ENCODE data around the gene LY9.
A peak's percentile ranks its signal among the peaks of the same experiment; 100 is the strongest.

Gene LY9

GRCh38 chr1:160838888-160839287 lies 42.9 kb downstream of the LY9 start:
- DNase-seq = no peak

- no peak for DNase-seq
Observed at GRCh38 chr1:160839746-160840145, 43.8 kb downstream of the LY9 start.

DNA sequence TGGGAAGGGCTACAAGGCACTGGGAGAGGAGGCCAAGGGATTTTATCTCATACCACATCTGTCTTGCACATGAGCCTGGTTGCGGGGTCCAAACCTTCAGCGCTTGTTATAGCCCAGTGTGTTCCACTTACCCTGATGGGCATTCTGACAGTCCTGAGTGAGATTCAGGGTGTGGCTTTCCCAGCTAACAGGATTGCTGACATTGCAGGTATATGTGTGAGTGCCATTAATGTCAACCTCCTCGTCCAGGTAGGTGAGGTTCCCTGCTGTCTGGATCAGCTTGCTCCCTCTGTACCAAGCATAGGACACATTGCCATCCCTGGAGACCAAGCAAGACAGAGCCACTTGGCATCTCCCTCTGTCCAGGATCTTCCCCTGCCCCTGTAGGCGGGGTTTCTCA lies 45.1 kb downstream of the LY9 start:
- DNase-seq = no peak

- no peak for DNase-seq
Observed at GRCh38 chr1:160844447-160845232, 48.7 kb downstream of the LY9 start.

DNA sequence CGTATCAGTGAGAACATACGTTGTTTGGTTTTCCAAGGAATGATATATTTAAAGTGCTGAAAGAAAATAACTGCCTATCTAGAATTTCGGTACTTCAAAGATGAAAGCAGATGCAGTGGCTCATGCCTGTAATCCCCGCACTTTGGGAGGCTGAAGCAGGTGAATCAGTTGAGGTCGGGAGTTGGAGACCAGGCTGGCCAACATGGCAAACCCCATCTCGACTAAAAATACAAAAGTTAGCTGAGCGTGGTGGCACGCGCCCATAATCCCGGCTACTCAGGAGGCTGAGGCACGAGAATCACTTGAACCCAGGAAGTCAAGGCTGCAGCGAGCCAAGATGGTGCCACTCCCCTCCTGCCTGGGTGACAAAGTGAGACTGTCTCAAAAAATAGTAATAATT lies 50.3 kb downstream of the LY9 start:
- DNase-seq = no peak

DNA sequence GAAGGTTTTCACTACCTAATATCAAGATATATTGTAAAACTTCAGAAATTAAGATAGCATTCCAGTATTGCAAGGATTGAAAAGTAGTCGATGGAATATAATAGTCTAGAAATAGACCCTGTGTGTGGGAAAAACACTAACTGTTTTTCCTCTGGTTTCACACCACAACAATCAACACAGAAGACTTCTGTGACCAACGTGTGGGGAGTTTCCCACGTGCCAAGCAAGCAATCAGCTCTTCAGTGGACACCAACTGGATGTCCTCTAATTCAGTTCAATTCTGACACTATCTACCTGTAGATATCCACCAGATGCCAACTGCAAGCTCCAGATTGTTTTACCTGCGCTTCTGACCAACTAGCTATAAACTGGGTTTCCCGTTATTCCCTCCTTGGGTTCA lies 54.6 kb downstream of the LY9 start:
- DNase-seq = no peak

DNA sequence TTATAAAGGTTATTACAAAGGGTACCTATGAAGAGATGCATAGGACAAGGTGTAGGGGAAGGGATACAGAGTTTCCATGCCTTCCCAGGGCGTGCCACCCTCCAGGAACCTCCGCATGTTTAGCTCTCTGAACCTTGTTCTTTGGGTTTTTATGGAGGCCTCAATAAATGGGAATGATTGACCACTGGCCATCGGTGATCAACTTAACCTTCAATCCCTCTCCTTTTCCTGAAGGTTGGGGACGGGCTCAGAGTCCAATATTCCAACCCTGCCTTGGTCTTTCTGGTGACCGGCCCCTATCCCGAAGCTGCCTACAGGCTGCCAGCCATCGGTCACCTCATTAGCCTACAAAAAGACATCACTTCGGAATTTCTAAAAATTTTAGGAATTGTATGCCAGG lies 55.0 kb downstream of the LY9 start:
- DNase-seq = no peak

GRCh38 chr1:160853014-160853413 lies 57.0 kb downstream of the LY9 start:
- no peak for DNase-seq

GRCh38 chr1:160853754-160854153 lies 57.8 kb downstream of the LY9 start:
- no peak for DNase-seq

GRCh38 chr1:160855181-160855981 lies 59.4 kb downstream of the LY9 start:
- peak; percentile 47 for DNase-seq

DNA sequence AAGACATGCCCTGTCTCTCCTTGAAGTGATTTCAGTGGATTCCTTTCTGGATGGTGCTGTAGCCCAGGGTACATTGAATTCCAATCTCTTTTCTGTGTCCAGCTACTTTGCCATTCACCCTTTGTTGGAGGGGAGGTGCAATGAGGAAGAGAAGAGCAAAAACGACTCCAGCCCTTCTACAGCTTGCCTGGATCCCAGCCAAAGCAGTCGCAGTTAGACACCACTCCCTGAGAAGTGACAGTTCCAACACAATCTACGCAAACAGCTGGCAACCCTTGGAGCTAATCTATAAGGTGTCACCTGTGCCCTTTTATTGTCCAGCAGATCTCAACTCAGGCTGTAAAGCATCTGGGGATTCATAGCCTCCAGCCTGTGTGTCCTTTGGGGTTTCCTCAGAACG lies 62.1 kb downstream of the LY9 start:
- DNase-seq = no peak

GRCh38 chr1:160858507-160858906 lies 62.5 kb downstream of the LY9 start:
- no peak for DNase-seq

DNA sequence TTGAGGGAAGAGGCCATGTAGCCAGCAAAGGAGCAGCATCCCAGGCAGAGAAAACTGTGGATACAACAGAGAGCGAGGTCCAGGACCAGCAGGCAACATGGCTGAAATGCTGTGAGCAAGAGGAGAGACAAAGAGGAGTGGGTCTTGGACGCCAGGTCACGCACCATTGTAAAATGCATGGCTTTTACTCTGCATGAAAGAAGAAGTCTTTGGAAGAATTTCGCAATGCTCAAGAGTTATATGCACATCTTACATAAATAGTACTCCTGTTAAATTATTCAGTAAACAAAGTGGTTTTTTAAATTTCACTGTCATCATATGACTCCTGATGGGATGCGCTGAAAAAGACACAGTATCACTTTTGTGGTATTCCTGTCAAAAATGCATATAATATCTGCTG lies 63.2 kb downstream of the LY9 start:
- no peak for DNase-seq

DNA sequence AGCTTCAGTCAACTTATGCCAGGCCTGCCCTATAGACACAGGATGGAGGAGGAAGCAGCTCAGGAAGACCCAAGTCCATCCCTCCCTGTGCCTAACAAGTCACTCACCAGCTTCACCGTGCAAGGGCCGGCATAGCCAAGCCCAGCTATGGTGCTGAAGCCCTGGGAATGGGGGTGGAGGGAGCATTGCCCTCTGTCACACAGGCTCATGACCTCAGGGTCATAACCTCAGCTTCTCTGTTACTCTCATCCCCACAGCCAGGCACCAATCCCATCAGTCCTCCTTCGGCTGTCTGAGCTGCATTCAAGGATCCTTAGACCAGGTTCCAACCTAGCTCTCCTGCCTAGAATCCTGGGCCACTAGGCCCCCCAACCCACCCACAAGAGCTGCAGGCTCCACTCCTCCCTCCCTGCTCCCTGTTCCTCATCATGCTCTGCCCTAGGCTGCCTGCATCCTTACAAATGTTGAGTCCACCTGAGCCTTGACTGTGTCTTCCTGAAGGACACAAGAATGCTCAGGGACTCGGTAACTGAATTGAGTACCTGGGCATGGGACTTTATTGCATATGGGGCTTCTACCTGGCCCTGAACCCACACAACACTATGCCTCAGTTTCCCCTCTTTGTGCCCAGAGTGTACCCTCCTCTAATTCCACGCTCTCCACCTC lies 65.0 kb downstream of the LY9 start:
- no peak for DNase-seq

DNA sequence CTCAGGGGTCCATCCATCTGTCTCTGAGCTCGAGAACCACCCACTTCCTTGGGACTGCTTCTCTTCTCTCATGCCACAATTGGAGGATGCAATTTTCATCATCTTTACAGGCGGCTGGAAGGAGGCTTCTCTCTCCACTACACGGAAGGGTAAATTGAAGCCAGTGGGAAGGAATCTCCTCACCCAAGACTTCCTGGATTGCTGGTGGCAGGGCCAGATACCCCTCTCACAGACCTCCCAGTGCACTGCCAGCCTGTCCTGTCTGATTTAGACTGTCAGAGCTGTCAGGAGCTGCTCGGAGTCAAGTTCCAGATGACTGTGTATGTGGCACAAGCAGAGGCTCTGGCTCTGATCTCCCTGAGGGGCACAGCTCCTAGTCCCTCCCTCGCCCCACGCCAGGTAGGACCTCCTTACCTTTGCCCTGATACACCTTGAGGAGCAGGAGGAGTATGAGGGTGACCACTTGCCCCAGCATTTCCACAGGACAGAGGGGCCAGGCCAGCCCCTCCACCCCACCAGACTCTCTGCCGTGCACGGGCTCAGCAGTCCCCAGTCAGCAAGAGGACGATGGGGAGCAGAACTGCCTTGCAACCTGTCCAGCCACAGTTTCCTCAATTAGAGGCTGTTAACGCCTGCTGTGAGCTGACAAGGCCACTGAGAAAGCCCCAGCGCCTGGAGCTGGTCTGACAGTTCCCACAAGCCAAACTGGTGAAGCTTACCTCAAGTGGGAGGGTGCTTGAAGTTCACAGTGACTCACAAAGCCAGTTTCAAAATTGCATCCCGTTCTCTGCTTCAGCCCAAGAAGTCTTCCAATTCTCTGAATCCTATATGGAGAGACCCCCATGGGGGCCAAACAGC lies 66.5 kb downstream of the LY9 start, which contains the start of gene CD244:
Gene CD244 (minus strand): TSS at position 685 of the 858 bp plus-strand sequence. CDS start 210 bp downstream, at position 475.
- peak; percentile 95 for DNase-seq

GRCh38 chr1:160863061-160863773 lies 67.2 kb downstream of the LY9 start:
- no peak for DNase-seq

DNA sequence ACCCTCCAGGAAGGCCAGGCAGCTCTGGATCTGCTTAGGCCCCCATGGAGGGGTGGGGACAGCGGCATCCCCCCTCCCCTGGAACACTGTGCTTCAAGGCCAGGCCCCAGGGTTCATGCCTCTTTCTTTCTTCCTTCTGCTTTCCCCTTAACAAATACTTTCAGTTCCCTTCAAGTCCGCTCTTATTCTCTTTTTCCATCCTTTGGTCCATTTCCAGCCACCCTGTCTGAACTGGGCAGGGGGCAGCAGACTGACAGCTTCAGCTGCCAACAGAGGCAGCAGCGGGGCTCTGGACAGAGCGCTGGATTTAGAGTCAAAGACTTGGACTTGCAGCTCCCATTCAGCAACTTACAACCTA lies 67.8 kb downstream of the LY9 start:
- no peak for DNase-seq

DNA sequence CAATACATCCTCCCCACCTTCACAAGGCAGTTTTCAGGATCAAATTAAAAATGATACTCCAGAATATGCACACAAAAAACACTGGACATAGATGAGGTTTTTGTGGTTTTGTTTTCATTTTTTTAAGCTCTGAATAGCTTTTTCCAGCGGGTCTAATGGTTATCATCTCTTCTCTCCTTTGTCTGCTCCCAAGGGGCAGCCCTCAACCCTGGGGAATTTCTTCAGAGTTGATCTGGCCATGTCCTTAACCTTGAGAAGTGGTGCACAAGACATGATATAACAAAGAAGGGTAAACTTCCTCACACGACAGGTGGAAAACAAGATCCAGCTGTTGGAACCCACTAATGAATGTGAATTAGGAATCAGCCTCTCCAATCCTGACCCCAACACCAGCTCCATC lies 68.2 kb downstream of the LY9 start:
- no peak for DNase-seq

- no peak for DNase-seq
Observed at GRCh38 chr1:160865337-160865736, 69.4 kb downstream of the LY9 start.

DNA sequence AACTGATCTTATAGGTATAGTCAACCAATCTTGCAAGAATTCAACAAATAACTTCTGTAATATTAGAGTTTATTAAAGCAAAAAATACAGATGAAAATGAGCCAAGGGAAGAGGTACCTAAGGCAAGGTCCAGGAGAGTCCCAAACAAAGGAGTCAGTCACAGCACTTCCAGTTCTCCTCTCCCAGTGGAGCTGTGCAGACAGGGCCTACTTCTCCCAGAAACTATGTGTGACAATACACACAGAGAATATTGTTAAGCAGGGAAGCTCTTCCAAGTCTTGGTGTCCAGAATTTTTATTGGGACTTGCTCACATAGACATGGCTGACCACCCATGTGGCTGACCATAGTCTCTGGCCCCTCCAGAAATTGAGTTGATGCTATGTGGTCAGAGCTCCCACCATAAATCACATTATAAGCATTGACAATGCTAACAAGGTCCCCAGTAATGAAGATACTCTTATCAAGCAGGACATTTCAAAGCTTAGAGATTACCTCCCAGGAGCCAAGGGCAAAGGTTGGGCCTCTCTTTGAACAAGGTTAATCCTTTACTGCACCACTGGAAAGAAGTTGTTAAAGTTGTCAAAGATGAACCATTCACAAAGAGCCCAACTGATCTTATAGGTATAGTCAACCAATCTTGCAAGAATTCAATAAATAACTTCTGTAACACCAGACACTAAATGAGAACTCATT lies 70.2 kb downstream of the LY9 start:
- DNase-seq = no peak

DNA sequence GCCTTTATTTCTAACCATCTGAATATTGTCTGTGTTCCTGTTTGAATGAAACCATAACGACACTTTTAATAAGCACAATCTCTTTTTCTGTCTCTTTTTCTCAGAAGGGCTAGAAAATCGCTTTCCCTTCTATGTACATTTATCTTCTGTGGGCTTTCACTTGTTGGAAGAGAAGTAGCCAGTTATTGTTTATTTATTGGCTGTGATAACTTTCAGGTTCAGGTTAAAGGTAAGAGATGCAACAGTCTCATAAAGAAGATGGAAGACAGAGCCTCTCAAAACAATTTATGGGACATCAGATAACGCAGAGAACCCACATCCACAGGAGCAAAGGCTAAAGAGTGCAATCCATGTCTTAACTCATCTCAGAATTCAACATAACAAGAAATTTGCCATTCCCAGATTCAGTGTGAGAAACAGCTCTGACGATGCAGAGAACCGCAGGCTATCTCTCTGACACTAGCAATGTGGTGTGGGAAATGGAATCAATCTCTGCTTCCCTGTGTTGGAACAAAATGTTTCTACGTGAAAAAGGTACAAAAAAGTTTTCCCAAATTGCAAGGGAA lies 70.8 kb downstream of the LY9 start:
- no peak for DNase-seq

Measured in GDM1 (cell line).